Measurements from ENCODE around the gene SDF4.

The SDF4 gene

DNA sequence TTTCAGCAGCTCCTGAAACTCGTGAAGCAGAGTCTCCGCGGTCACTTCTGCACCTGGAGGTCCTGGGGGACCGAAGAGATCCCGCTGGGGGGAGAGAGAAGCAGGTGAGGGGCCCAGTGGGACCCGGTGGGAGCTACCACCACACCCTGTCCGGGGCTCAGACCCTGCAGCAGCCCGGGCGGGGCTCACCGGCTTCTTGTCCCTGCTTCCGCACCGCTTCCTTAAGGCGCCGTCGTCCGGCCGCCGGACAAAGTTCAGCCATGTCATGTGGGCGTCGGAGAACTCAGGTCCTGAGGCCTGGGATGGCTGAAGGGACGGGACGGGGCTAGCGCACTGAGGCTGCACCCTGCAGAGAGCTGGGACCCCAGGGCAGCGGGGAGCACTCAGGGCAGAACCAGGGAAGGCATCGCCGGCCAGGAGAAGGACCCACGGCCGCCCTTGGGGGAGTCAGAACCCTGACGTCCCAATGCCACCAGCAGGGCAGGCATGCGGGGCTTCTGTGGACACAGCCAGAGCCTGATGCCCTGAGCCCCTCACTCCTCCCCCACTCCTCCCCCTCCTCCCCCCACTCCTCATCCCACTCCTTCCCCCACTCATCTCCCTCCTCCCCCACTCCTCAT, 12.5 kb upstream of the SDF4 start:
- H3K4me3 ChIP-seq (ENCODE audit: low read depth, low read length), result no peak overlapping the region
- DNase-seq (ENCODE audit: low read depth), result no peak

DNA sequence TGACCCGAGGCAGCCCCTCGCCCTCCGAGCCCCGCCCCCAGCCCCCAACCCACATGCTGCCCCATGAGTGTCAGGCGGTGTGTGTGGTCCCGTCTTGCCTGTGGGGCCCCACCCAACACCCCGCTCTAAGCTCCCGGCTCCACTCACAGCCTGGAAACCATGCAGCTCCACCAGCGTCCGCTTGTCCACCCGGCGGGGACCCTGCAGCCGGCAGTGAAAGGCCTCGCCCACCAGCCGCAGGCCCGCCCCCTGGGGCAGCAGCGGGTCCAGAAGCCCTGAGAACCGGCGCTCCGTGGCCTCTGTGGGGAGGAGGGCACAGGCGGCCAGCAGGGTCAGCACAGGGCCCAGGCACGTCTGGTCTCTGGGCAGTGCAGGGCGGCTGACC, 12.0 kb upstream of the SDF4 start:
- DNase-seq (ENCODE audit: low read depth), result no peak
- H3K4me3 ChIP-seq (ENCODE audit: low read depth, low read length), result no peak overlapping the region

DNA sequence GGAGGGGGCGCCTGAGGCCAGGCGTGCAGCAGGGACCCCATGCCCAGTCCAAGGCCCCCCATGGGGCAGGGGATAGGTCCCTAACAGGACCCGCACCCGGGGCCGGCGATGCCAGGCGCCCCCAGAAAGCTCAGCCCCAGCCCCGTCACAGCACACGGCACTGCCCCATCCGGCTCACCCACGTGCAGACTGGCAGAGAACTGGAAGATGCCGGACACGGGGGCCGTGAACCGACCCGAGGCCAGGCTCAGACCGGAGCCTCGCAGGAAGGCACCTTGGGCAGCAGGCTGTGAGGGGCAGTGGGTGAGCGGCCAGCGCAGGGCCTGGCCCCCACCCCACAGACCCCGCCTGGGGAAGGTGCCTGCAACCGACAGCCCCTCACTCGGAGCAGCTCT, 11.5 kb upstream of the SDF4 start:
- DNase-seq (ENCODE audit: low read depth), result no peak
- H3K4me3 ChIP-seq (ENCODE audit: low read depth, low read length), result no peak overlapping the region

DNA sequence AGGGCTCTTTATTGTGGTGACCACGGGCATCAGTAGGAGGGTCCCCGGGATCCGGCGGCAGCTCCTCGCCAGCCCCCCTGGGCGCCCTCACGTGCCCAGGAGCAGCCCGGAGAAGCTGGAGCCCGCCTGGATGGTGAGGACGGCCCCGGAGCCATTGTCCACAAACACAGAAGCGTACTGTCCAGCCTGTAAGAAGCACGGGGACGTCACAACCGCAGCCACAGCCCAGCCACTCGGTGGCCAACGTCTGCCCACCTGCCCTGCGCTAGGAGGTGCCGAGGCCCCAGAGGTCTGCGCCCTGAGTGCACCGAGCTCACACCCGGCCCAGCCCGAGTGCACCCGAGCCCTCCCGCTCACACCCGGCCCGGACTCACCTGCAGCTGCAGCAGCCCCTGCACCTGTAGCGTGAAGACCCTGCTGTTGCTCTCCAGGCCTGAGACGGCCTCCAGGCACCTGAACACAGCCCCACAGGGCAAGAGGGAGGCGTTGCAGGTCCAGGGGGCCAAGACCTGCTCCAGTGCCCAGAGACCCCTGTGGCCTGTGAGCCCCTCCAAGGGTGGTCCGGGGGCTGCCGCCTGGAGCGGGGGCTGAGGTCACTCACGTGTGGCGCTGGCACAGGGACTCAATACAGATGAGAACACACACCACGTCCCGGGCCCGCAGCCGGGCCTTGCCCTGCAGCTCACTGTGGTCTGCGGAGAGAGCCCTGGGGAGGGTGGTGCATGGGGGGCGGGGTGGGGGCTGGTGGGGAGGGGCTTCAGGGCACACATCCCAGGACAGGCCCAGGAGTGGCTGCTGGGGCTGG, 10.9 kb upstream of the SDF4 start:
- DNase-seq (ENCODE audit: low read depth), result no peak
- no peak overlapping the region for H3K4me3 ChIP-seq (ENCODE audit: low read depth, low read length)

DNA sequence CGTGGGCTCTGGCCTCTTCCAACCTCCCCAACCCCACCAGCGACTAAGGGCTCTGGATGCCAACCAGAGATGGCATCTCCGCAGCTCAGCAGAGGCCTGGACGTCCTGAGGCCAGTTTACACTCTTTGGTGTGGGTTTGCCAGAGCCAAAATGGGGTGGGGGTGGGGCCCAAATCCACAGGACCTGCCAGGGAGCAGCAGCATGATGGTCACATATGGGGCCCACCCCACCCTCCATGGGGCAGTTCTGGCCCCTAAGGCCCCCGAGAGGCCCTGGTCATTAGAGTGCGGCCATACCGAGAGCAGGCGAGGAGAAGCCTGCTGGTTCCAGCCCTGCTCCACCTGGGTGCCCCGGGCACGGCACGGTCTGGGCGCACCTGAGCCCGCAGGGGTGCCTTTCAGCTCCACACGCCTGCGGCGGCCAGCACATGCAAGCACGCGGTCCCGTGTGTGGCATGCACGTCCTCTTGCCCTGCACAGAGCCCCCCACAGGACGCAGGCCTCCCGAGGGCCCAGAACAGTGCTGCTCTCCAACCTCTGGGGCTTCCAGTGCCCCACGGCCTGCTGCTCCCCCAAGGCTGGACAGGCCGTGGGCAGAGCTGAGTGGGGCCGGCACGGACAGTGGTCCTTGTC, 9.9 kb upstream of the SDF4 start:
- no peak overlapping the region for H3K4me3 ChIP-seq (ENCODE audit: low read depth, low read length)
- DNase-seq (ENCODE audit: low read depth), result no peak

DNA sequence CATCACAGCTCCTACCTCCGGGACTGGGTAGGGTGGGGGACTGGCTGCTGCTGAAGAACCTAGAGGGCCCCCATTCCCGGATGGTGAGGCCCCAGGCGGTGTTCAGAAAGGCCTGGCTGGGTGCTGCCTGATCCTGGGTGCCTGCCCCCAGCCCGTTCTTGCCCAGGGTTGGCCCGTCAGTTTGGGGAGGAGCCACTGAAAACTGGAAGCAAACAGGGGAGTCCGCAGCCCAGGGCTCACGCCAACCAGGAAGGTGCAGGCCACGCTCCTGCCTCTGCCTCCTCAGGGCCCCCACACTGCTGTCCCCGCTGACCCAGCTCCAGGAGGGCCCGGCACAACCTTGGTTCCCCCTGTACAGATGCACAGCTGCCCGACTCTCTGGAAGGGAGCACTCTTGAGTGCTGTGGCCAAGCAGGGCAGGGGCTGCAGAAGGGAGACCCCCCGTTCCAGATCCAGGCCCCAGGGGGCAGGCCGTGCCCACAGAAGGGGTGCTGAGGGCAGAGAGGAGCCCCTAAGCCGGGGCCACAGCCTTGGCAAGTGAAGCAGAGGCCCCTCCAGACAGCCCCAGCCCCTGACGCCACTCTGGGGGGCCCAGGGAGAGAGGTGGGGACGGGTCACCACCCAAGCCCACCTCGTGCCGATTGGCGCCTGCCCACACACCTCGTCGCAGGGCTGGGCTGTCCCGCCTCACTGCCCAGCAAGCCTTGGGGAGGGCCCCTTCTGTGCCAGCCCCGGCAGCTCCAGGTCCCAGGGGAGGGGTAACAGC, 9.2 kb upstream of the SDF4 start:
- H3K4me3 ChIP-seq (ENCODE audit: low read depth, low read length), result no peak overlapping the region

DNA sequence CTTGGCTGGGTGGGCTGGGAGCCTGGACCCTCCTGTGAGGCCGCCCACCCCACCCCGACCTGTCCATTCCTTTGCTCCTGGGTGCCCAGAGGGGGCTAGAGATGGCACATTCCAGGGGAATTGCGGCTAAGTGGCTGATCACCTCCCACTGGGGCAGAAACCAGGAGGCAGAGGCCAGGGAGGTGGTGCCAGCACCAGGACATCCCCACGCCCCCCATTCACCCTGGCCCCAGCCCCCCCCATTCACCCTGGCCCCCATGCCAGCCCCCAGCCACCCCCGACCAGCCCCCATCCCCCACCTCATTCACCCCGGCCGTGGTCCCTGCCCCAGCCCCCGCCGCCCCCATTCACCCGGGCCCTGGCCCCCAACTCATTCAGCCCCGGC, 8.5 kb upstream of the SDF4 start:
- no peak for DNase-seq (ENCODE audit: low read depth)
- no peak overlapping the region for H3K4me3 ChIP-seq (ENCODE audit: low read depth, low read length)

More for the DNA sequence above, 9.2 kb upstream of the SDF4 start:
- DNase-seq (ENCODE audit: low read depth), result no peak

GRCh38 chr1:1239614-1240347, 8.0 kb upstream of the SDF4 start:
- H3K4me3 ChIP-seq (ENCODE audit: low read depth, low read length), result no peak overlapping the region
- no peak for DNase-seq (ENCODE audit: low read depth)

GRCh38 chr1:1239227-1239613, 7.4 kb upstream of the SDF4 start:
- no peak overlapping the region for H3K4me3 ChIP-seq (ENCODE audit: low read depth, low read length)

DNA sequence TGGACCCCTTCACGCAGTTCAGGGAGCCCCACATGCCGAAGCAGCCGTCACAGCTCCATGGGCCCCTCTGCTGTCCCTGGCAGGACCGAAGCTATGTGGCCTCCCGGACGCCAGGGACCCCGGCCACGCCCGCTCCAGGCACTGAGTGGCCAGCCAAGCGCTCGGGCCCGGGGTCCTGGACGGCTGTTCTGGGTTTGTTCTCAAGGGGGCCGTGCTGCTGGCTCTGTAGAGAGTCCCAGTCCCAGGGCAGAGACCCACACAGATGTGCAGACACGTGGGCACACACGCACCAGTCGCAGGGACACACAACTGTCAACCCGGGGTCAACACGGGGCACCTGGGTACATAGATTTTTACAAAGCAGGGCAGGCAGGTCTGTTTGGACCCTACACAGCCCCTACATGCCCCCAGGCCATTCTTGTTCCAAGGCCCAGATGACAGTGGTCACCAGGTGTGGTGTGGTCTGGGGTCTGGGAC, 6.9 kb upstream of the SDF4 start:
- DNase-seq (ENCODE audit: low read depth), result no peak
- no peak overlapping the region for H3K4me3 ChIP-seq (ENCODE audit: low read depth, low read length)

More at GRCh38 chr1:1239227-1239613, 7.4 kb upstream of the SDF4 start:
- DNase-seq (ENCODE audit: low read depth), result no peak

- H3K4me3 ChIP-seq (ENCODE audit: low read depth, low read length), result no peak overlapping the region
- DNase-seq (ENCODE audit: low read depth), result no peak
These were observed 6.3 kb upstream of the SDF4 start for GRCh38 chr1:1237874-1238701.

- H3K4me3 ChIP-seq (ENCODE audit: low read depth, low read length), result no peak overlapping the region
These were observed 5.4 kb upstream of the SDF4 start for GRCh38 chr1:1236945-1237873.

DNA sequence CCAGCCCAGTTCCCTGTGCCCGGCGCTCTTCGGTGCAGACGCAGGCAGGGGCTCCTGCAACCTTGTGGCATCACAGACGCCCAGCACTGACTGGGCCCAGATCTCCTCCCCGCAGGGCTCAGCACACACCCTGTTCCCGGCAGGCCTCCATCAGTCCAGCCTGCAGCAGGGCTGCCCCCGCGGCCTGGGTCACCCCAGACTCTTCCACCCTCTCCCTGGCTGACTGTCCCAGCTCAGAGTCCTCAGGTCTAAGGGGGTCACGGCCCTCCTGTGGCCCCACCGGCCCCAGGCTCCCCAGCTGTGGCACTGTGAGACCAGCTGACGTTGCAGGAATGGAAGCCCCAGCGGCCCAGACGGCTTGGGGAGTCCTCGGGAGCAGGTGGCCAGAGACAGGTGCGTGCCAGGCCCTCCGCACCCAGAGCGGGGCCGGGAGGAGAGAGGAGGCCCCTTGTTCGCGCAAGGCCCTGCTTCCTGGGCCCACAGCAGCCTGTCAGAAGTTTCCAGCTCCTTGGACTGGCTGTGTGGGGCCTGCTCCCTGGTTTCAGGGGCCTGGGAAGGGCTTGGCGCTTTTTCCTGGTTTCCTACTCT, 4.5 kb upstream of the SDF4 start:
- DNase-seq (ENCODE audit: low read depth), result no peak

More at GRCh38 chr1:1236945-1237873, 5.4 kb upstream of the SDF4 start:
- no peak for DNase-seq (ENCODE audit: low read depth)

DNA sequence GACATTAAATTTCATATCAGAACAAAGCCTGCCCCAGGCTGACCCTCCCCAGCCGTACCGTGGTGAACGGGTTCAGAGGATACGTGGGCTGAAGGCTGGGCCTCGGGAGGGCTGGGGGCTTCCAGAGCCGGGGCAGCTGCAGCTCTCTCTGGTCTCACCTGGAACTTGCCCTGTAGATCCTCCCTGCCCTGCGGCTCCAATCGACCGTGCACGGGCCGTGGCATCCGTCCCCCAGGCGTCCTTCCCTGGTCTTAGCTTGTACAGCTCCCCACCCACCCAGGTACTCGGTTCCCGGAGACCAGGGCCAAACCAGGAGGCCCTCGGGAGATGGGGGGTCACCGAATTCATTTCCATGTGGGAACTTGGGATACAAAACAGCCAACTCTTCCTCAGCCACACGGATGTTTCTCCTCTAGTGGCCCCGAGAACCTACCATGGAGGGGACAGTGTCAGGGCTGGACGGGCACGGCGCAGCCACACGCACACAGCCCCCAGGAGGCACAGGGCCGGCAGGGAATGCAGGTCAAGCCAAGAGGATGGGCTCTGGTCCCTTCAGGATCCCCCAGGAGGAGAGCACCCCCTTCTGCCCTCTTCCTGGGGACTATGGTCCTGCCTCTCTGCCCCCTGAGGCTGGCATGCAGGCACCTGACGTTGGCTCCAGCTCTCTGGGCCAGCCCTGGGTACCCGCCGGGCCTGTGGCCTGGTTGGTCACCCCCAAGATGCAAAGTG, 3.4 kb upstream of the SDF4 start:
- no peak overlapping the region for H3K4me3 ChIP-seq (ENCODE audit: low read depth, low read length)
- DNase-seq (ENCODE audit: low read depth), result no peak

More for the DNA sequence above, 4.5 kb upstream of the SDF4 start:
- H3K4me3 ChIP-seq (ENCODE audit: low read depth, low read length), result no peak overlapping the region

- no peak overlapping the region for H3K4me3 ChIP-seq (ENCODE audit: low read depth, low read length)
- DNase-seq (ENCODE audit: low read depth), result no peak
These were observed 2.5 kb upstream of the SDF4 start for GRCh38 chr1:1234180-1234808.

DNA sequence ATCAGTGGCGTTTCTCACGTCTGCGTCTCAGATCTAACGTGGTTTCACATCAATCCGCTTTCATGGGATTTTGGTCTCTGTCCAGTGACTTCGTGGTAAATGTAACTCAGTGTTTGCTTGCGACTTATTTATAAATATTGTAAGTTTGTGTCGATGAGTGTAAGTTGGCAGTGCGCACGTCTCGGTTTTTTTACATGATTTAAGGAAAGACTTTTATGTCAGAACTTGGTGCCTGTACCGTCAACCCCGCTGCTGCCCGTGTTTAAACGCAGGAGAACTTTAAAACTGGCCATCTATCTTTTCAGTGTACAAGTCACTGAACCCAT, 1.7 kb upstream of the SDF4 start:
- H3K4me3 ChIP-seq (ENCODE audit: low read depth, low read length), result no peak overlapping the region
- DNase-seq (ENCODE audit: low read depth), result no peak
